Activated naive CD8-positive, alpha-beta T cell treated with anti-CD3 and anti-CD28 coated beads, Interleukin-2, amount 50 U/mL, for 24 hours (primary cell): ENCODE data around the gene CAPN13.

Source experiments
- ATAC-seq: fragments of 150-1000 bp; cut with Tn5 transposase; one replicate; pipeline ENCODE4 v1.10.0; 2021
- DNase-seq: peaks from one replicate; pipeline ENCODE4 v3.0.0; 2021
- H3K27ac Mint-ChIP-seq: one replicate; pipeline ENCODE4 v1.8.0; 2021; ENCODE audit warnings: mild to moderate bottlenecking, mixed read lengths
- H3K27me3 Mint-ChIP-seq: one replicate; pipeline ENCODE4 v1.8.0; 2021; ENCODE audit warnings: mixed read lengths
- H3K36me3 Mint-ChIP-seq: one replicate; pipeline ENCODE4 v1.8.0; 2021; ENCODE audit warnings: low read depth, mixed read lengths
- H3K4me1 Mint-ChIP-seq: one replicate; pipeline ENCODE4 v1.8.0; 2021; ENCODE audit warnings: mixed read lengths
- H3K4me3 Mint-ChIP-seq: one replicate; pipeline ENCODE4 v1.8.0; 2021; ENCODE audit warnings: mild to moderate bottlenecking, moderate library complexity, mixed read lengths
- H3K9me3 Mint-ChIP-seq: one replicate; pipeline ENCODE4 v1.8.0; 2021; ENCODE audit warnings: mixed read lengths

CAPN13 gene

DNA sequence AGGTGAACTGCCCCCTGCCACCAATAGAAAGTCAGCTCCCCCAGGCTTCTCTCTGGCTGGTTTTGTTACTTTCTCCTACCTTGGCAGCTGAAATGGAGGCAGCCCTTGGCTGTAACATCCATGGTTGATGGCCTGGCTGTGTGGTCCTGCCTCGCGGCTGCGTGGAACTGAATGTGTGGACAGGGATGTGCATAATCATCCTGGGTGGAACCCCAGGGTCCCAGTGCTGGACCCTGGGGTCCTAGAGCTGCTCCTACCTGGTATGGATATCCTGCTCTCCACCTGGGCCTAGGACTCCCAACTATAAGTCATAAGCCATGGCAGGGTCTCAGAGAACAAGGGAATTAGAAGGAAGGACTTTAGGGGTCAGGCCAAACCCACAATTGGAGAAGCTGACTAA, 93.5 kb downstream of the CAPN13 start:
- H3K36me3 Mint-ChIP-seq: no peaks in the 10 kb centered on the region
- peak overlapping the region; percentile 54 for H3K27ac Mint-ChIP-seq
- peaks cover 3% of the 10 kb centered on the region for H3K27me3 Mint-ChIP-seq

DNA sequence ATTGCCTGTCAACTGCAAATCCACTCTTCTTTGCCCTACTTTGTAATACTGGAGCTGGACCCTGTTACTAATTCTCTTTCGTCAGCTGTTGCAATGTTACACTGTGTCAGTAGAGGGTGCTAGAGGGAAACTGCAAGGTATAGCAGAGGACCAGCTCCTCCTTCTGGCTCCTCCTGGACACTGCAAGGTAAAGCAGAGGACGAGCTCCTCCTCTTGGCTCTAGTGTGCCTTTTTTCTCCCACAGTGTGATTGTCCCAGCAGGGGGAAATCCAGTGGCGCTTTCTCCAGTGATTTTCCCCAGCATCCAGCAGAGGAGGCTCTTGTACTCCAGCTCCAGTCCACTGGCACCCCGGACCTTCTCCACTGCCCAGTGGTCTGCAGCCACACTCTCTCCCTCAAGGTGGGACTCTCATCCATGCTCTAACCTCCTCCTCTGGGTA, 95.6 kb downstream of the CAPN13 start:
- DNase-seq (peak; percentile 87), ATAC-seq (peak; percentile 62)
- Mint-ChIP-seq H3K27ac (no peak overlapping the region), H3K4me3 (no peak overlapping the region), H3K4me1 (peaks cover 18% of the 10 kb centered on the region), H3K36me3 (no peaks in the 10 kb centered on the region), H3K27me3 (no peaks in the 10 kb centered on the region), H3K9me3 (no peaks in the 10 kb centered on the region)

More for the DNA sequence above, 93.5 kb downstream of the CAPN13 start:
- H3K9me3 Mint-ChIP-seq: no peaks in the 10 kb centered on the region
- DNase-seq: no peak
- no peak overlapping the region for H3K4me3 Mint-ChIP-seq
- peaks cover 18% of the 10 kb centered on the region for H3K4me1 Mint-ChIP-seq
- ATAC-seq: no peak

DNA sequence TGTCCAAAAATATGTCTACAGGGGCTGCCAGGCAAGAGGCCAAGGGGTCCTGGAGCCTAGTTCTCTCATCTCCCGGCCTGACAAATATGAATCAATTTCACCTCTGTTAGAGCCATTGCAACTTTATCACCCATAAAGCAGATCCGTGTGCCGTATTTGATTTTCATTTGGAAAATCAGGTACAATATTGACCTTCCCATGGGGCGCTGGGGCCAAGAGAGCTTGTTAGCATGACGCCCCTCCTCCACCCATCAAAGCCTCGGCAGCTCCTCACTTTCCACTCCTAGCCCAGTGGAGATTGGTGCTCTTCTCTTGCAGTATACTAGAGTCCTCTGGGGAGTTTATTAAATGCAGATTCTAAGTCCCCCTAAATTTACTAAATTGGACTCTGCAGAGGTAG, 96.8 kb downstream of the CAPN13 start:
- H3K36me3 Mint-ChIP-seq: no peaks in the 10 kb centered on the region
- no peak overlapping the region for H3K4me3 Mint-ChIP-seq
- no peak for DNase-seq
- H3K4me1 Mint-ChIP-seq: peaks cover 18% of the 10 kb centered on the region
- no peaks in the 10 kb centered on the region for H3K27me3 Mint-ChIP-seq
- ATAC-seq: no peak
- H3K27ac Mint-ChIP-seq: no peak overlapping the region
- no peaks in the 10 kb centered on the region for H3K9me3 Mint-ChIP-seq

DNA sequence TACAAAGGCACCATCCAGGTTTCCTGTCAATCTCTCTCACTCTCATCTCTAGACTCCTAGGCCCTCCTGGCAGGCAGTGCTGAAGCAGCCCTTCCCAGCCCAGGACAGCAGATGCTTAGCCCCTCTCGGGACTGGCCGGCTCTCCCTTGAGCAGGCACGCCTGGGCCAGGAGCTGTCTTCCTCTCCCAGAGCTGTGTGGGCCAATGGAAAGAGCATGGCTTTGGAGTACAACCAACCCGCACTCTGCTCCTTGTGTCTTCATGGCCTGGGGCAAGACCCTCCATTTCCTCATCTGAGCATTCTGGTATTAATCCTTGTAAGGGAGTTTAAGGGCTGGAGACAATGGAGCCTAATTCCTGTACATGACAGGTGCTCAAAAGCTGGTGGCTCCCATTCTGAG, 97.2 kb downstream of the CAPN13 start:
- H3K27me3 Mint-ChIP-seq: no peaks in the 10 kb centered on the region
- no peaks in the 10 kb centered on the region for H3K9me3 Mint-ChIP-seq
- DNase-seq (no peak), ATAC-seq (no peak)
- peaks cover 14% of the 10 kb centered on the region for H3K4me1 Mint-ChIP-seq
- H3K36me3 Mint-ChIP-seq: no peaks in the 10 kb centered on the region
- H3K4me3 Mint-ChIP-seq: no peak overlapping the region
- H3K27ac Mint-ChIP-seq: no peak overlapping the region

GRCh38 chr2:30709516-30709915, 97.7 kb downstream of the CAPN13 start:
- Mint-ChIP-seq H3K4me1 (peaks cover 9% of the 10 kb centered on the region), H3K36me3 (no peaks in the 10 kb centered on the region), H3K9me3 (no peaks in the 10 kb centered on the region), H3K4me3 (no peak overlapping the region), H3K27me3 (no peaks in the 10 kb centered on the region), H3K27ac (no peak overlapping the region)
- ATAC-seq (no peak), DNase-seq (no peak)

DNA sequence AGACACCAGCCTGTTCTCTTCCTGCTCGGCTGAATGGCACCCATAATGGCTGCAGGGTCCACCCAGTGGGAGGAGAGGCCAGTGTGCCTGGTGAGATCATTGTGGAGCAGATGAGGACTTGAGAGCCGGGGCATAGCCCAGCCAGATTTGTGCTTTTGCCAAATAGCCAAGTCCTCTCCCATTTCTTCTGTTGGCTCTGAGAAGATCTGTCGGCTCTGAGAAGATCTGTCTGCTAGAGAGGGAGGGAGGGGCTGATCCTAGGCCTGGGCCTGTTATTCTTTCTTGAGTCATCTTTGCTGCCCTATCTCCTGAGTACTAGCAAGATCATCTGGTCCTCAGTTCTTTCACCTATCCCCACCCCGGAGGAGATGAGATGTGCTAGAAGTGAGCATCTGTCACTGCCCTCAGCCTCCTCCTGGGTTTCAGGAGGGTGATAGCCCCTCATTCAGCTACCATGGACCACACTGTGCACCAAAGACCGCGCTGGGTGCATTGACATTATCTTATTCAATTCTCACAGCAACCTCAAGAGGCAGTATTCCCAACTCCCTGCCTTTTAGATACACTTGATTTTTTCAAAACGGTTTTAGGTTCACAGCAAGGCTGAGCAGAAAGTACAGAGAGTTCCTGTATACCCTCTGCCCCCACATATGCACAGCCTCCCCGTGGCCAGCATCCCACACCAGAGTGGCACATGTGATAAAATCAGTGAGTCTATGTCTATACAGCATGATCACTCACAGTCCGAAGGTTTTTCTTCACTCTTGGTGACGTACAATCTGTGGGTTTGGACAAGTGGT, 98.6 kb downstream of the CAPN13 start:
- peaks cover 3% of the 10 kb centered on the region for H3K4me1 Mint-ChIP-seq

GRCh38 chr2:30707304-30707903, 99.8 kb downstream of the CAPN13 start:
- no peak overlapping the region for H3K27ac Mint-ChIP-seq
- no peaks in the 10 kb centered on the region for H3K27me3 Mint-ChIP-seq
- peaks cover 13% of the 10 kb centered on the region for H3K9me3 Mint-ChIP-seq
- H3K36me3 Mint-ChIP-seq: no peaks in the 10 kb centered on the region
- ATAC-seq: no peak
- no peaks in the 10 kb centered on the region for H3K4me1 Mint-ChIP-seq
- H3K4me3 Mint-ChIP-seq: no peak overlapping the region
- no peak for DNase-seq

More for the DNA sequence above, 98.6 kb downstream of the CAPN13 start:
- no peaks in the 10 kb centered on the region for H3K36me3 Mint-ChIP-seq
- no peak overlapping the region for H3K4me3 Mint-ChIP-seq
- no peak for ATAC-seq
- H3K9me3 Mint-ChIP-seq: no peaks in the 10 kb centered on the region
- no peaks in the 10 kb centered on the region for H3K27me3 Mint-ChIP-seq
- DNase-seq: no peak
- no peak overlapping the region for H3K27ac Mint-ChIP-seq

DNA sequence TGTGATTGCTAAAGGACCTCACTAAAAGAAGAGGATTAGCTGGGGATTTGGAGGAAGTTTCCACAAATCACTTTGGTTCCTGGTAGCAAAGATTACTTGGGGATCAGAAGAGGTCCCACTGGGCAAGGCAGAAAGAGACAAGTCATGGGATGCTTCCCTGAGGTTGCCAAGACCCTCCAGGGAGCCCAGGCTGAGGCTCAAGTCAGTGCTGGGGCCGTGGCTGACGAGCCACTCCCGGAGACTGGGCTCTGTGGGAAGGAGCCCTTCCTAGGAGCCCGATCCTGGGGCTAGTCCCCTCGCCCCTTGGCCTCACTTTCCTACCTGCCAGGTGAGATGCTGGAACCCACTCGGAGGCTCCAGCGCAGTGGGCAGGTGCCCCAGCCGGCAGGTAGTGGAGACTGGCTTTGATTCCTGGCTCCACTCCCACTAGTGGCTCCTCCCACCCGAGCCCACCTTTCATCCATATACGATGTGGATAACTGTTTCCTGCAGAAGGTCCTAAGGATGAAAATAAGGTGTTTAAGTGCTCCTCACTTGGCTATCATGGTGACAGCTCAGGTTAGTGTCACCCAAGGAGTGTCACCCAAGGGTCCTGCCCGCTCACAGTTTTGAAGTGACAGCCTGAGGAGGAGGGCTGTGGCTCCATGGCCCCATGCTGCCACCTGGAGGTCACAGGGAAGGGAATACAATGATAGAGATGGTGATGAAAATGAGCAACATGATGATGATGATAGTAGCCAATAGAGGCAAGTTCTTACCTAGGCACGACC, 100.5 kb downstream of the CAPN13 start:
- Mint-ChIP-seq H3K4me1 (no peaks in the 10 kb centered on the region), H3K9me3 (peaks cover 20% of the 10 kb centered on the region), H3K4me3 (no peak overlapping the region), H3K27me3 (no peaks in the 10 kb centered on the region), H3K36me3 (peaks cover 5% of the 10 kb centered on the region), H3K27ac (no peak overlapping the region)
- DNase-seq: peak; percentile 75
- ATAC-seq: peak; percentile 64

- Mint-ChIP-seq H3K4me1 (no peaks in the 10 kb centered on the region), H3K27ac (no peak overlapping the region), H3K9me3 (peaks cover 26% of the 10 kb centered on the region), H3K27me3 (no peaks in the 10 kb centered on the region), H3K36me3 (peaks cover 5% of the 10 kb centered on the region), H3K4me3 (no peak overlapping the region)
- DNase-seq (no peak), ATAC-seq (no peak)
Measured at GRCh38 chr2:30705711-30706533, 101.3 kb downstream of the CAPN13 start.

- DNase-seq: no peak
- Mint-ChIP-seq H3K27me3 (no peaks in the 10 kb centered on the region), H3K36me3 (peaks cover 5% of the 10 kb centered on the region), H3K9me3 (peaks cover 30% of the 10 kb centered on the region), H3K4me1 (no peaks in the 10 kb centered on the region), H3K27ac (no peak overlapping the region), H3K4me3 (no peak overlapping the region)
- no peak for ATAC-seq
Measured at GRCh38 chr2:30705056-30705455, 102.2 kb downstream of the CAPN13 start.

DNA sequence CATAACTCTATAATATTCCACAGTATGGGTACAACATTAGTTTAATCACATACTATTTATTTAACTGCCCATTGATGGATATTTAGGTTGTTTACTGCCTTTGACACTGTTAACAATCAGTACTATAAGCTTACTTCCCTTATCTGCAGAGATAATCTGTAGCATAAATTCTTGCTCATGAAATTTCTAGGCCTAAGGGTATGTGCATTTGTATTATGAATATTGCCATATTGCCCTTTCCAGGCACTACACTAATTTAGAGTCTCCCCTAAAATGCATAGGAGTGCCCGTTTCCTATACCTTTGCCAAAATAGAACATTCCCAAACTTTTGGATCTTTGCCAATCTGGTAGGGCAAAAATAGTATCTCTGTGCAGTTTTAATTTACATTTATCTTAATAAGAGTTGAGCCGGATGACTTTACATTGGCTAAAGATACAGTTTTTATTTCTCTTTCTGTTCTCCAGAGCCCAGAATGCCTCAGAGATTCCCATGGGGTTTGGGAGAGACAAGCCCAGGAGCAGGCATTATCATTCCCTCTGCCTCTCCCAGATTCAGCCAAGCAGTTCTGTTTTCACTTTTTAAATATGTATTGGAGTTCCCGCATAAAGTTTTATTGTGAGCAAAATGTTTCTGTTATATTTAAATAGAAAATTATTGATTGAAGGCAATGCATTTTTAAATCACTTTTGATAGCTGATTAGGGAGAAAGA, 102.8 kb downstream of the CAPN13 start:
- ATAC-seq (no peak), DNase-seq (no peak)
- Mint-ChIP-seq H3K36me3 (peaks cover 5% of the 10 kb centered on the region), H3K4me1 (no peaks in the 10 kb centered on the region), H3K27ac (no peak overlapping the region), H3K9me3 (peaks cover 30% of the 10 kb centered on the region), H3K4me3 (no peak overlapping the region), H3K27me3 (no peaks in the 10 kb centered on the region)

- H3K27ac Mint-ChIP-seq: no peak overlapping the region
- peaks cover 30% of the 10 kb centered on the region for H3K9me3 Mint-ChIP-seq
- no peak overlapping the region for H3K4me3 Mint-ChIP-seq
- no peak for DNase-seq
- H3K36me3 Mint-ChIP-seq: peaks cover 5% of the 10 kb centered on the region
- H3K4me1 Mint-ChIP-seq: no peaks in the 10 kb centered on the region
- no peaks in the 10 kb centered on the region for H3K27me3 Mint-ChIP-seq
- ATAC-seq: no peak
Measured at GRCh38 chr2:30702694-30703093, 104.6 kb downstream of the CAPN13 start.

DNA sequence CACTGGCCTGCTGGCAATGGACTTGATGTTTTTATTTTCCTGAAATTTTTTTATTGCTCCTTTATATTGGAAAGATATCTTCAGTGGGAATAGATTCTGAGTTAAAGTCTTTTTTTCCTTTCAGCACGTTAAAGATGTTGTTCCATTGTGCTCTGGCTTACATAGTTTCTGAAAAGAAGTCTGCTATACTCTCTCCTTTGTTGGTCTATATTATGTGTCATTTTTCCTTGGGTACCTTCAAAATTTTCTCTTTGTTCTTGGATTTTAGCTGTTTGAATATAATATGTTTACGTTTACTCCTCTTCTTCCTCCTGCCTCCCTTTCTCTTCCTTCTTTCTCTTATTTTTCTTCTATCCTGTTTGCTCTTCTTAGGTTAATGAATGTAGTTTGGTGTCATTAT, 105.5 kb downstream of the CAPN13 start:
- Mint-ChIP-seq H3K27me3 (no peaks in the 10 kb centered on the region), H3K4me1 (no peaks in the 10 kb centered on the region), H3K27ac (no peak overlapping the region), H3K9me3 (peaks cover 30% of the 10 kb centered on the region), H3K36me3 (peaks cover 5% of the 10 kb centered on the region), H3K4me3 (no peak overlapping the region)
- DNase-seq: no peak
- ATAC-seq: no peak
